Activated T-helper 1 cell treated with anti-CD3 and anti-CD28 coated beads, Interleukin-12 subunit alpha, Interleukin-12 subunit beta, Interleukin-2, Interleukin-4 antibody, amounts not matched to agents 30 ng/mL and 10 ng/mL and 1 ng/mL, durations not matched to agents 14 hours and 24 hours and 36 hours (primary cell): ENCODE measurements around the gene PRR14. TPM values are rescaled to one million over a fixed set of nuclear protein-coding genes. Genes with fewer than 3 reads are reported as not detected.

Source experiments
- total RNA-seq: library from RNA; stranded (reverse); gene quantifications from 2 replicates; pipeline ENCODE4 v1.2.3, GENCODE V29; 2022

The PRR14 gene
- total RNA-seq, 1 donor from 2014 or later, result 91.9 TPM

Other genes with a start within 250 kb of the PRR14 start
- 8.1 and 8.9 TPM in 2 replicates for gene ZNF771, start 243.4 kb upstream of the PRR14 start, total RNA-seq
- gene DCTPP1, start 220.9 kb upstream of the PRR14 start, total RNA-seq, result 173 and 178 TPM in 2 replicates
- 83.4 and 87.2 TPM in 2 replicates for gene SEPHS2, start 205.1 kb upstream of the PRR14 start, total RNA-seq
- gene ITGAL, start 178.2 kb upstream of the PRR14 start, total RNA-seq, result 259 and 287 TPM in 2 replicates
- gene ZNF768, start 124.4 kb upstream of the PRR14 start, total RNA-seq, result 13.7 and 14.6 TPM in 2 replicates
- gene ZNF747, start 116.1 kb upstream of the PRR14 start, total RNA-seq, result 13.8 and 15.8 TPM in 2 replicates
- 17.9 and 21.2 TPM in 2 replicates for gene ZNF764, start 92.6 kb upstream of the PRR14 start, total RNA-seq
- 7.4 and 9.4 TPM in 2 replicates for gene ZNF688, start 79.2 kb upstream of the PRR14 start, total RNA-seq
- gene ZNF785, start 65.3 kb upstream of the PRR14 start, total RNA-seq, result 19.2 and 21.5 TPM in 2 replicates
- gene ZNF689, start 40.6 kb upstream of the PRR14 start, total RNA-seq, result 14.7 TPM in 2 replicates
- gene FBRS, start 7.5 kb downstream of the PRR14 start, total RNA-seq, result 116 and 125 TPM in 2 replicates
- gene SRCAP, start 48.2 kb downstream of the PRR14 start, total RNA-seq, result 91.1 and 93.4 TPM in 2 replicates
- gene PHKG2, start 97.5 kb downstream of the PRR14 start, total RNA-seq, result 42.4 and 43.6 TPM in 2 replicates
- gene CFAP119, start 111.1 kb downstream of the PRR14 start, total RNA-seq, result 4.4 and 5.6 TPM in 2 replicates
- gene RNF40, start 111.4 kb downstream of the PRR14 start, total RNA-seq, result 98.2 and 98.5 TPM in 2 replicates
- 2.7 and 3.2 TPM in 2 replicates for gene ZNF629, start 136.2 kb downstream of the PRR14 start, total RNA-seq
- 23.1 and 25.3 TPM in 2 replicates for gene BCL7C, start 243.1 kb downstream of the PRR14 start, total RNA-seq
- 0.23 and 0.29 TPM in 2 replicates for gene CTF1, start 245.7 kb downstream of the PRR14 start, total RNA-seq